Measurements from ENCODE around the gene PTPRB. TPM values are rescaled to one million over a fixed set of nuclear protein-coding genes. Genes with fewer than 3 reads are reported as not detected.

PTPRB gene
- total RNA-seq, 2 donors from 2014 or later = 22.0 to 26.1 TPM

GRCh38 chr12:70617450-70617849 is 19.8 kb downstream of the PTPRB start:
- Histone ChIP-seq H3K27ac (no peak overlapping the region), H3K9me3 (no peaks in the 10 kb centered on the region), H3K4me3 (no peak overlapping the region), H3K36me3 (no peaks in the 10 kb centered on the region), H3K27me3 (no peaks in the 10 kb centered on the region), H3K4me1 (no peaks in the 10 kb centered on the region)
- TF ChIP-seq, protein P1, sequence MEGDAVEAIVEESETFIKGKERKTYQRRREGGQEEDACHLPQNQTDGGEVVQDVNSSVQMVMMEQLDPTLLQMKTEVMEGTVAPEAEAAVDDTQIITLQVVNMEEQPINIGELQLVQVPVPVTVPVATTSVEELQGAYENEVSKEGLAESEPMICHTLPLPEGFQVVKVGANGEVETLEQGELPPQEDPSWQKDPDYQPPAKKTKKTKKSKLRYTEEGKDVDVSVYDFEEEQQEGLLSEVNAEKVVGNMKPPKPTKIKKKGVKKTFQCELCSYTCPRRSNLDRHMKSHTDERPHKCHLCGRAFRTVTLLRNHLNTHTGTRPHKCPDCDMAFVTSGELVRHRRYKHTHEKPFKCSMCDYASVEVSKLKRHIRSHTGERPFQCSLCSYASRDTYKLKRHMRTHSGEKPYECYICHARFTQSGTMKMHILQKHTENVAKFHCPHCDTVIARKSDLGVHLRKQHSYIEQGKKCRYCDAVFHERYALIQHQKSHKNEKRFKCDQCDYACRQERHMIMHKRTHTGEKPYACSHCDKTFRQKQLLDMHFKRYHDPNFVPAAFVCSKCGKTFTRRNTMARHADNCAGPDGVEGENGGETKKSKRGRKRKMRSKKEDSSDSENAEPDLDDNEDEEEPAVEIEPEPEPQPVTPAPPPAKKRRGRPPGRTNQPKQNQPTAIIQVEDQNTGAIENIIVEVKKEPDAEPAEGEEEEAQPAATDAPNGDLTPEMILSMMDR (IDR thresholded peaks at IDR 0.05) = no peak
- no peak for DNase-seq (ENCODE audit: low spot score)

DNA sequence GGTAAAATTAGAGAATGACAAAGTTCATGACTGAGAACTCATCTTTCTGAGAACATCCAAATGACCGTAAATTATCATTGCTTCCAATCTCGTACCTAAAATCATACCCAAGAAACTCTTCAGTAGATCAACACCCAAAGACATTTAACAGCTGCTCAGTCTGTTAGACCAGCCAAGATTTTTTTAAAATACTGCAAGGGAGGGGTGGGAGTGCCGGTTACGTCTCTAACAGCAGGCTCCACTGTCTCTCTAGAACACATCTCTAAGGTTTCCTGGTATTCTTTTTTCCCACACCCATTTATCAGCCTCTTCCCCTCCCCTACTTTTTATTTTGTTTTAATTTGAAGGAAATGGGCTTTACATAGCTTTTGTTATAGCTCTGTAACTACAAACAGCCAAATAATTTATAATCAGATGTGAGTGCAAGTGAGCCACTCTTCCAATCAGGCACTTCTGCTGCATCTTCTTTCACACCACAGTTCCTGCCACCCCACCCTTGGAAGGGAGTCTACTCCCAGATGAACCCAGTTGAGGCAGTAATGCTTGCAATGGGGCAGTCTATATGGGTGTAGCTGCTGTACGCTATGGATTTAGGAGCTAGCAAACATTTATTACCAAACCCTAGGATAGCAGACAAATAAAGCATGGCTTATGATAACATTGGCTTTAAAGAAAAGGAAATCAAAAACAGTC is 21.9 kb downstream of the PTPRB start:
- H3K4me1 ChIP-seq = no peaks in the 10 kb centered on the region
- no peaks in the 10 kb centered on the region for H3K36me3 ChIP-seq
- no peak overlapping the region for H3K4me3 ChIP-seq
- DNase-seq (ENCODE audit: low spot score) = no peak
- no peak overlapping the region for H3K27ac ChIP-seq
- no peaks in the 10 kb centered on the region for H3K27me3 ChIP-seq
- no peaks in the 10 kb centered on the region for H3K9me3 ChIP-seq
- TF ChIP-seq, protein P1 (IDR thresholded peaks at IDR 0.05) = no peak

- TF ChIP-seq, protein P1 (IDR thresholded peaks at IDR 0.05) = no peak
- no peaks in the 10 kb centered on the region for H3K27me3 ChIP-seq
- peak; percentile 74 for DNase-seq (ENCODE audit: low spot score)
- no peaks in the 10 kb centered on the region for H3K36me3 ChIP-seq
- H3K4me1 ChIP-seq = peaks cover 0 to 7% of the 10 kb centered on the region in 2 donors
- peak overlapping the region; percentile 42 to 62 for H3K4me3 ChIP-seq
- H3K27ac ChIP-seq = peak overlapping the region; percentile 63
- no peaks in the 10 kb centered on the region for H3K9me3 ChIP-seq
Observed at GRCh38 chr12:70609739-70610491, 27.3 kb downstream of the PTPRB start.

DNA sequence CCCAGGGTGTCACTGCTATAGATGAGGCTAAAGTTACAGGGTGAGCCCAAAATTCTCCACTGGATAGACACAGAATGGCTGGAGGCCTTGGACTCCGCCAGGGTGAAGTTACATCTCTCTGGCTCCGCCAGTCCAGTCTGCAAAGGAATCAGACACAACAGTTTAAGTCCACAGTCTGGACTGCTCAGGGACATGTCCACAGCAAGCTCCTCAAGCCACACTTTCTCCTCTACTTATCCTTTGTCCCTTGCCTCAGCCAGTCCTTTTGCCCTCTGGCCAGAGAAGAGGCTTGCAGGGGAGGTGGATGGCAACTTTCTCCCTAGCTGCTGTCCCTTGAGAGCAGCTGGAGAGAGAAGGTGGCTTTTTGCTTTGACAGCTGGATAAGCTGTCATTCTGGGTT is 28.0 kb downstream of the PTPRB start:
- TF ChIP-seq, protein P1 (IDR thresholded peaks at IDR 0.05) = no peak
- Histone ChIP-seq H3K4me1 (peaks cover 0 to 7% of the 10 kb centered on the region in 2 donors), H3K27me3 (no peaks in the 10 kb centered on the region), H3K36me3 (no peaks in the 10 kb centered on the region), H3K27ac (peak overlapping the region; percentile 63), H3K4me3 (peak overlapping the region; percentile 42 to 62), H3K9me3 (peaks cover 0 to 5% of the 10 kb centered on the region in 2 donors)
- DNase-seq (ENCODE audit: low spot score) = no peak

GRCh38 chr12:70608184-70608583 is 29.0 kb downstream of the PTPRB start:
- H3K36me3 ChIP-seq = no peaks in the 10 kb centered on the region
- H3K27ac ChIP-seq = peak overlapping the region; percentile 63
- H3K27me3 ChIP-seq = no peaks in the 10 kb centered on the region
- peaks cover 0 to 5% of the 10 kb centered on the region in 2 donors for H3K9me3 ChIP-seq
- DNase-seq (ENCODE audit: low spot score) = no peak
- H3K4me3 ChIP-seq = peak overlapping the region; percentile 42 to 62
- peaks cover 0 to 7% of the 10 kb centered on the region in 2 donors for H3K4me1 ChIP-seq
- TF ChIP-seq, protein P1 (IDR thresholded peaks at IDR 0.05) = no peak
